Stimulated activated CD4-positive, alpha-beta T cell treated with anti-CD3 and anti-CD28 coated beads, TNF-alpha, amount 100 ng/mL, for 24 hours (primary cell): ENCODE measurements around the gene EI24.
A peak's percentile ranks its signal among the peaks of the same experiment; 100 is the strongest.

ENCODE experiments used
- DNase-seq, 3 experiments: peaks; one replicate each; pipeline ENCODE4 v3.0.0-alpha.2; 2020; ENCODE audit warnings: low read depth in 3 of 3

Gene EI24

DNA sequence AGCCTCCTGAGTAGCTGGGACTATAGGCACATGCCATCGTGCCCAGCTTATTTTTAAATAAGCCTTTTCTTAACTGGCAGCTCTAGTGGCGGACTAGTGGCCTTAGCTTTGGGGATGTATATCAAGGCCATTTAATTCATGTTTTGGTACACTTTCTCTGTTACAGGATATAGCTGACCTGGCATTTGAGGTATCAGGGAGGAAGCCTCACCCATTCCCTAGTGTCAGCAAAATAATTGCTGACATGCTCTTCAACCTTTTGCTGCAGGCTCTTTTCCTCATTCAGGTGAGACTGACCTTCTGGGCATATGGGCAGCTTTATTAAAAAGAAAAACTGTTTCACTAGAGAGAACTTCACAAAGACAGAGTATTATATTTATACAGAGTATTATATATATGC, 9.5 kb downstream of the EI24 start:
- DNase-seq = no peak

DNA sequence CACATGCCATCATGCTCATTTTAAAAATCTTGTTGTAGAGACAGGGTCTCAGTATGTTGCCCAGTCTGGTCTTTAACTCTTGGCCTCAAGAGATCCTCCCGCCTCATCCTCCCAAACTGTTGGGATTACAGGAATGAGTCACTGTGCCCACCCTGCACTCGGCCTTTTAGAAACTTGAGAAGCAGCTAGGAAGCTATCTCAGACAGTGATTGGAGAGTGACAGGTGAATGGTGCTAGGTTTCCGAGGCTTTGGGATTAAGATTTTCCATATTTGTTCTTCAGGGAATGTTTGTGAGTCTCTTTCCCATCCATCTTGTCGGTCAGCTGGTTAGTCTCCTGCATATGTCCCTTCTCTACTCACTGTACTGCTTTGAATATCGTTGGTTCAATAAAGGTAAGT, 10.5 kb downstream of the EI24 start:
- no peak for DNase-seq

DNA sequence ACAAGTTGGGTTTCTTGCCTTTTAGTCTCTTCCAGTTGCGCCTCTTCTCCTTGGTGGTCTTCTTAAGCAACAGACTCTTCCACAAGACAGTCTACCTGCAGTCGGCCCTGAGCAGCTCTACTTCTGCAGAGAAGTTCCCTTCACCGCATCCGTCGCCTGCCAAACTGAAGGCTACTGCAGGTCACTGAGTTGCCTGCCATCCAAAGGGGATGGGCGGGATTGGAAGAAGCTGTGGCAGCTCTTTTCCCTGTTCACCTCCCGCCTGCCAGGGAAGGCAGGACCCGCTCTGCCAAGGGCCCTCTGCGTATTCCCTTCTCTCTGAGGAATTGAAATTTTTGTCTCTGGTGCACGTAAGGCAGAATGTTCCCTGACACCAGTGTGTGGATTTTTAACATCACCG, 14.2 kb downstream of the EI24 start:
- DNase-seq = no peak

DNA sequence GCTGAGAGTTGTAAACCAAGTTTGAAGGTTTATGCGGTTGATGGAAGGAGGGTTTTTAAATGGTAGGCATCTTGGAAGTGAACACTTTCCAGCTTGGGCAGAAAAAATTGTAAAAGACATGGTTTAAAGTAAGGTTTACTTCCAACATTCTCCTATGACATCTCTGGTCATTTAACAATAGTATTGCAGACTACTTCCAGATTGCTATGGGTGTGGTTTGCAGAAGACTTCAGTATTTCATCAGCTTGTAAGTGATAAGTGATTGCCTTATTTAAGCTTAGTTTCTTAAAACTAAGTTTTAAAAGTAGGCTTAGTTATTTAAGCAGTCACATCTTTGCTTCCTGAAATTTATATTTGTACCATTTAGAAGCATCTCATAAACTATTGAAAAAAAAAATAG, 16.2 kb downstream of the EI24 start:
- DNase-seq = no peak

DNA sequence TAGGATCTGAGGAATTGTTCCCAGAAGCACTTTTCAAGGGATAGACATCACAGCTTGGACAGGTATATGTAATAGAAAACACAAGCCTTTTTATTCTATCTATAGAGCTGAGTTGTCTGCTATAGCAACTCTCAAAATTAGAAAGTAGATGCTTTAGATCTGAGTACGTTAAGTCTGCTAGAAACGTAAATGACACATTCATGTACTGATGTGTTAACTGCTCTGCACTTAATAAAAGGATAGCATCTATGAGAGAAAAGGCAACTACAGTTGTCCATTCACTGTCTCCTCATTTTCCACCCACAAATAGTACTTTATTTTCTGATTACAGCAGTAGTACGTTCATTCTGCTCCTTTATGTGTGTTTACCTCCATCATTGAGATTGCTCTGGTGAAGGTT, 17.3 kb downstream of the EI24 start:
- DNase-seq = no peak

DNA sequence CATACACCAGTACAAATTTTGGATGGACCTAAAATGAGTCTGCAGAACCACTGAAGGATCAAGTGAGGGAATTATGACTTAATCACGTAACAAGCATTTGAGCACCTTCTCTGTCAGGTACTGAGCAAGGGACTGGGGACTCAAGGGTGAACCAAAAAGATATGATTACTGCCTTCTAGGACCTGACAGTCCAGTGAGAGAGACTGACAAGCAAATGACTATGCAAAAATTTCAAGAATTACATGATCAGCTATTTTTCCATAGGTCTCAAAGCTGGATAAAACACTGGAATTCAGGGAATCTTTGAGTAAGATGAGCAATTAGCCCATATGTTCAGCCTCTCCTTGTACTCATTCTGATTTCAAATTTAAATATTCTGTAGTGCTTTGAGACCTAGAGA, 18.2 kb downstream of the EI24 start:
- no peak for DNase-seq

DNA sequence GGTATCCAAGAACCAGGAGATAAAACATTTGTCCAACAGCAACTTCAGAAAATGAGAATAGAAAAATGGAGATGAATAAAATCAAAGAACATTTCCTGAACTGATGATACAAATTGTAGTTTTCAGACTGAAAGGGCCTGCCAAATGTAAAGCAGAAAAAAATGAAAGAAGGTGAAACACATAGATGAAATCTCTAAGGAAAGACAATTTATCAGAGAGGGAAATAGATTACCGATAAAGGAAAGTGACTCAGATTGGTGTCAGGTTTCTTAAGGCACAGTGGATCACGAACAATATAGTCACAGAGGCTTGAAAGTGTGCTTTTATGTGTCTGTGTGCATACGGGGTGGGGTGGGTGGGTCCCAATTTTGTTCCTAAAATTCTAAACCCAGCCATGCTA, 19.2 kb downstream of the EI24 start:
- DNase-seq = no peak

DNA sequence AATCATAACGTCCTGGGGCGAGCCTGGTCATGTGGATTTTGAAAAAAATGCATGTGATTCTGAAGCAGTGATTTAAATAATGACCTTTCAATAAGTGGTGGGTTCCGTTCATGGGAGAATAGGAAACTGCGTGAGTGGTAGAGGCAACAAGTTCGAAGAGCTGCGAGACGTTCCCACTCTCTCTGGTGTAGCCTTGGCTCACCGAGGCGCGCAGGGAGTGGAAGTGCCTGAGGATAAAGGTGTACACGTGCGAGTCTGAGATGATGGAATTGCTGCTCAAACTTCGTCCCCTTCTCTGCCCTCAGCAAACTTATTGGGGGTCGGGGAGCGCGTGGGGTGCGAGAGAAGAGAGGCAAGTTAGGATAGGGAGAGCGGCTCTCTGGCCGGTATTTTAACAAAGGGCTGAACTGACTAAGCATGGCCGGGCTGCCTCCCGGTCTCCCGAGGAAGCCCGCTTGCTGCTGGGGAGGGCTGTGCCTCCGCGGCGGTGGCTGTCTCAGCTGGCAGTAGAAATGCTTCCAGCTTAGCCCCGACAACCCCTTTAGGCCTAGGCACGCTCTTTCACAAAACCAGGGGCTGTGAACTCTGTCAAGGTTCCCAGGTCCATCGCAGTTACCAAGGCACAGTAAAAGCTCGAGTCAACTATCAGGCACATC, 22.5 kb downstream of the EI24 start:
- no peak for DNase-seq

DNA sequence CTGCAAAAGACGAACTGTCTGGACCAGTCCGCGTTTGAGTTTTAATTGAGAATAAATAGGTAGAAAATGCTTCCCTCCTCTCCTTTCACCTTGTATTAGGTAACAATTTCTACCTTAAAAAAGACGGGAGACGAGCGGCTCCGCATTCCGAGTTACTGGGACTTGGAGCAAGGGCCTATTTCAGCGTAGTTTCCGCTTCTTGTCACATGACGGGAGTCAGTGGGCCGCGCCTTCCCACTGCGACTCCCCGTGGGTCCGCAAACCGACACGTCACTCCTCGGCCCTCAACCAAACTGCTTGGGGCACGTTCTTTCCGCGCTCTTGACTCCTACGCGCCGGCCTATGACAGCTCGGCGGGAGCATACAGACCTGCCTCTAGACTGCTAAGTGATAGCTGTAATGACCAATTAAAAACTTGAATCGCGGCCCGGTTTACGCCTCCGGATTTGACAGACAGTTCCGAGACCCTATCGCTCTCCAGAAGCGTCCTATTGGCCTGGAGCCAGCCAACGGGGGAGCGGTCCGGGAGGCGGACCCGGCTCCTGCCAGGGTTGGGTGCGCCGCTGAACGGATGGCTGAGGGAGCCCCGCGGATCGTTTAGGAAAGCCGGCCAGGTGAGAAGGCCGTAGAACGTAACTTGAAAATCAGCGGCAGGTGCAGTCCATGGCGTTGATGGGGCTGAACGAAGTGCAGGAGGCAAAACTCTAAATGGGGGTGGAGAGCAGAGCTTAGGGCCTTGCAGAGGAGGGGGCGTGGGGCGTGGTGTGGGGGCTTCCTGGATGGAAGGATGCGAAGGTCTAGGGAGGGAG, 23.2 kb downstream of the EI24 start, which contains the start of gene STT3A:
TSS of gene STT3A (plus strand) at position 548 of the 809 bp plus-strand sequence. CDS start 3,064 bp downstream, outside the sequence.
- peak; percentile 93 to 98 (median 97) for DNase-seq

DNA sequence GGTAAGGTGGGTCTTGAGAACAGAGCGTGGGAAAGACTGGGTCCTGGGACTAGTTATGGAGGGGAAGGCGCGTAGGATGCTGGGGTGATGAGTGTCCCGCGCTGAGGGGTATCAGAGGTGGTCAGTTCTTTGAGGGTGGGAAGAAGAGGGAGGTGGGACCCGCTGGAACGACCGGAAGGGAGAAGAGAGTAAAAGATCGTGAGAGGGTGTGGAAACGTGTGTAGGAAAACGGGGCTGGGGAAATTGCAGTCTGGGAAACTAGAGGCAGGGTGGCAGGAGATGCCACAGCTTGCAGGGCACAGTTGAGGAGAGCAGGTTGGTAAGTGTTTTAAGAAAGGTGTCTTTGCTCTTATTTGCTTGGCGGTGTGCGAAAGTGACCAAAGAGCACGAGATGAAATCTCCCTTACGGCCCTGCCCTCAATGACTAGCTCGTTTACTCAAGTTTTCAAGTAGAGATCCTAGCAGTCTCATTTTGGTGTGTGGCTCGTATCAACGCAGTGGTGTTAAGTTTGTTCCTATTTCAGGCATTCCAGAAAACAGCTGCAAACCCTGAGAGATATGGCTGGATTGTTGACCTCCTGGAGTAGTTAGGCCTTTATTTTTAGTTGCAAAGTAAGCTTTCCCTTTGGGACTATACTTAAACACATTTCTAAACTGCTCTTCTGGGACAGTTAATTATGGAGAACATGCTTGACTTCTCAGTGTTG, 24.0 kb downstream of the EI24 start:
- DNase-seq = no peak

DNA sequence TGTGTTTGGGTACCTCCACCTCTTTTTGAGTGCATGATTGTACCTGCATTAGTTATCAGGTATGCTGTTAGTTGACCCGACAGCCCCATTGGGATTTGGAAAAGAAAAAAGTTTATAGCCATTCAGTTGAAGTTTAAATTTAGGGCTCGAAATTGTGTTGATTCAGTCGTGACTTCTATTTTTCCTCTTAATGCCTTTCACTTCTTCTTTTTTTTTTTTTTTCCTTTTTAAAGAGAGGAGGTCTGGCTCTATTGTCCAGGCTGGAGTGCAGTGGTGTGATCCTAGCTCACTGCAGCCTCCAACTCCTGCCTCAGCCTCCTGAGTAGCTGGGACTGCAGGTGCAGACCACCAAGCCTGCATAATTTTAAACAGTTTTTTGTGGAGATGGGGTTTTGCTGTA, 25.7 kb downstream of the EI24 start:
- no peak for DNase-seq

DNA sequence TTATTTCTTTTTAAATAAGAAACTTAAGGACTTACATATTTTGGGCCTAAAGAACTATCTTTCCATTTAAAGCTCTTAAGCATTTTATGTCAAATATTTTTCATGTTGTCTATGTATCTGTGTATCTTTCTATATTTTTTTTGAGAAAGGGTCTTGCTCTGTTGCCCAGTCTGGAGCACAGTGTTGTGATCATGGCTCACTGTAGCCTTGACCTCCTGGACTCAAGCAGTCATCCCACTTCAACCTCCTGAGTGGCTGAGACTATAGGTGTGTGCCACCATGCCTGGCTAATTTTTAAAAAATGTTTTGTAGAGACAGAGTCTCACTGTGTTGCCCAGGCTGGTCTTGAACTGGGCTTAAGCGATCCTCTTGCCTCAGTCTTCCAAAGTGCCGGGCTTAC, 31.4 kb downstream of the EI24 start:
- no peak for DNase-seq

DNA sequence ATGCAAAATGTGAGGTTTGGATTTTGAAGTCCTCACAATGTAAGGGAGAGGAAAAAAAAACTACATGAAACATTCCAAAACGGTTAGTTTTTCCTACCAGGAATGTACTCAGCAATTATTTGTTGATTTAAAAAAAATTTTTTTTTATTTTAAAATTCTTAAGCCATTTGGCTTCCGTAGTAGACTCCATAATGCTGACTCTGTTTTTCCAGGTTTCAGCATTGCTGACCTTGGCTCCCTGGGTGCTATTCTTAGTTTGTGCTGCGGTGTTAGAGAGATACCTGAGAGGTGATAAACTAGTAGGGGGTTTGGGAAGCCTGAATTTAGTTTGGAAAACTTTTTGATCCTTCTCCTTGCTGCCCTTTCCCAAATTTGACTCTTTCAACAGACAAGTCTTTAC, 33.9 kb downstream of the EI24 start:
- DNase-seq = no peak

DNA sequence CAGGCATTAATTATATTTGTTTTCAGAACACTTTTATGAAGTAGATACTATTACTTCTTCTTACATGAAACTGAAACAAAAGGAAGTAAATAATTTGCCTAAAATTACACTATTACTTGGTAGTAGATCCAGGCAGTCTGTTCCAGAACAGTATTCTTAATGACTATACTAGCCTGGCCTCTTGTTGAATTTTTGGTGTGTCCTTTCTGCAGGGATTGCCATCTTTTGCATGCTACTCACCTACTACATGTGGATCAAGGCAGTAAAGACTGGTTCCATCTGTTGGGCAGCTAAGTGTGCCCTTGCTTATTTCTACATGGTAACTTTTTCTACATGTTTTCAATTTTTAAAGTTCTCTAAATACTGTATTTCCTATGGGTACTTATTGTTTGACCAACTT, 36.1 kb downstream of the EI24 start:
- no peak for DNase-seq

DNA sequence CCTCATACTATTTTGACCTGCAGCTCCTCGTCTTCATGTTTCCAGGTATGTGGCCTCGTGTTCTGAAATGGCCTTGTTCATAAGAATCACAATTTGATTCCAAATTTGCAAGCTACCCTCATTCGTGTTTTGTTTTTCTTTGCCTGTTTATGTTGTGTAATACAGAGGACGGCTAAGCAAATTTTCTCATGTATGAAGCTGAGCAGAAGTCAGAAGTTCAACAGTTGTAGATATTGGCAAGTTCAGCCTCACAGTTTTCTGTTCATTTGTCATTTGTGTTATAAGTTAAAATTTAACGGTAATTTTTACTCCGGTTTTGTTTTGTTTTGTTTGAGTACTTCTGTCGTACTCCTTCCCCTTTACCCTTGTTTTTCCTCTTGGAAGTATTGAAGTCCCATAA, 40.3 kb downstream of the EI24 start:
- no peak for DNase-seq

DNA sequence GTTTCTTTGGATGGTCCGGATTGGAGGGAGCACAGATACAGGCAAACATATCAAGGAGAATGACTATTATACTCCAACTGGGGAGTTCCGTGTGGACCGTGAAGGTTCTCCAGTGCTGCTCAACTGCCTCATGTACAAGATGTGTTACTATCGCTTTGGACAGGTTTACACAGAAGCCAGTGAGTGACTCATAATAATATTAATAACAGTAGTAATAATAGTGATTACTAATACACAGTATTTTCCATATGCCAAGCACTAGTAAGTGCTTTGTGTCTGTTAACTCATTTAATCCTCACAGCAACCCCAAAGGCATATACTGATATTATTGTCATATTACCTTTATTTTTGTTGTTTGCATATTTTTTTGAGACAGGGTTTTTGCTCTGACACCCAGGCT, 49.1 kb downstream of the EI24 start:
- DNase-seq = no peak

DNA sequence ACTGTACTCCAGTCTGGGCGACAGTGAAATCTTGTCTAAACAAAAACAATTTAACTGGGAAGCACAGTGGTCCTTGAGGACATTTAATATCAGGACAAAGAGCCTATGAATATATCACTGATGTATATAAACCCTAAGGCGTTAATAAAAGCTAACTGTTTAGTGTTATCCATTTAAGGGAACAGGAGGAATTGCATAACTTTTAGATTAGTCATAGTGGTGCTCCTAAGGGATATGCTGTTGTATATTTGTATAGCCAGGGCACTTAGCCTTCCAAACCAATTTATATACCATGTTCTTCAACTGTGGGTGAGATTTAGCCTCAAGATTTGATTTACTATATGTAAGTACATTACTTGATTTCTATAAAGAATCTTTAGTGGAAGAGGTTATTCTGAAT, 52.7 kb downstream of the EI24 start:
- no peak for DNase-seq

DNA sequence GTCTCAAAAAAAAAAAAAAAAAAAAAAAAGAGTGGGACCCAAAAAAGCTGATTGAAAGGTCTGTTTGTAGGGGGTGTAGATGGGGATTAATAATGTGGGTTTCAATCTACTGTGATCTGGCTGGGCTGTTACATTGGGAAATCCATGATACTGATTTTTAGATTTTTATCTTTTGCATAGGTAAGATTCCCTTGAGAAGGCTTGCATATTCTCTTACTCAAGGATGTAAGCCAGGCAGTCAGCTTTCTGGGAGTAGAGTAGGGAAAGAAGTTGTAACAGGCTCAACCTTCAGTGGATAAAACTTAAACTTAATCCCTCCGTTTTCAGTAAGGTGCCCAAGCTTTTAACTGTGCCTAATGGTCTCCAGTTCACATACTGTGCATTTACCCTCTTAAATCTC, 53.8 kb downstream of the EI24 start:
- DNase-seq = no peak

DNA sequence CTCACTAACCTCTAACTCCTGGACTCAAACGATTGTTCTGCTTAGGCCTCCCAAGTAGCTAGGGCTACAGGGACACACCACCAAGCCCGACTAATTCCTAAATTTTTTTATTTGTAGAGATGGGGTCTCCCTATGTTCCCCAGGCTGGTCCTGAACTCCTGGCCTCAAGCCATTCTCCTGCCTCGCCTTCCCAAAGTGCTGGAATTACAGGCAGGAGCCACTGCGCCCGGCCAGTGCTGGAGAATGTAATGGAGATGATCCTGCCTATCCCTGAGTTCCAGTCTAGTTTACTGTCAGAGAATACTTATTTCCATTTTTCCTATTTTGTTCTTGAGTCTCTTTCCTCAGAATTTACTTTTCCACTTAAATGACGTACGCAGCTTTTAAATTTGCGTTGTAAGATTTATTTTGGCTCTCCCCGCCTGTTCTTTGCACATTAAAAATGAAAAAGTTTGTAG, 55.5 kb downstream of the EI24 start, which contains the start of gene CHEK1:
TSS of gene CHEK1 (plus strand) at position 408 of the 458 bp plus-strand sequence. CDS start 1,606 bp downstream, outside the sequence.
- DNase-seq = no peak

DNA sequence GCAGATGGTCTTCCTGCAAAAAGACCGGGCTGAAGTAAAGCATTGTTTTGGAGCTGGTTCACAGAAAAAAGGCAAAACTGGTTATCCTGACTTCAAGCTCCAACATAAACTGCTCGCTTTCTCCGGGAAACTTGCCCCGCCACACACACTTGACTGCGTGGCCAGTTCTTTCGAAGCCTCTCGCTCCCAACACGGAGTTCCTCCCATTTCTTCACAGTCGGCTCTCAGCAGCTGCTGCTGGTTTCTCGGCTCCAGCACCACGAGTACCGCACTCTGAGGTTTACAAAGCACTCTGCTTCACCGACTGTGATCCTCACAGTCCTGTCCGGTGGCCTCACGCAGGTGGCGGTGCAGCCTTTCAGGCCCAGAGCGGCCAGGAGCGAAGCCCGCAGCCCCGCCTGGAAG, 56.0 kb downstream of the EI24 start:
- no peak for DNase-seq

DNA sequence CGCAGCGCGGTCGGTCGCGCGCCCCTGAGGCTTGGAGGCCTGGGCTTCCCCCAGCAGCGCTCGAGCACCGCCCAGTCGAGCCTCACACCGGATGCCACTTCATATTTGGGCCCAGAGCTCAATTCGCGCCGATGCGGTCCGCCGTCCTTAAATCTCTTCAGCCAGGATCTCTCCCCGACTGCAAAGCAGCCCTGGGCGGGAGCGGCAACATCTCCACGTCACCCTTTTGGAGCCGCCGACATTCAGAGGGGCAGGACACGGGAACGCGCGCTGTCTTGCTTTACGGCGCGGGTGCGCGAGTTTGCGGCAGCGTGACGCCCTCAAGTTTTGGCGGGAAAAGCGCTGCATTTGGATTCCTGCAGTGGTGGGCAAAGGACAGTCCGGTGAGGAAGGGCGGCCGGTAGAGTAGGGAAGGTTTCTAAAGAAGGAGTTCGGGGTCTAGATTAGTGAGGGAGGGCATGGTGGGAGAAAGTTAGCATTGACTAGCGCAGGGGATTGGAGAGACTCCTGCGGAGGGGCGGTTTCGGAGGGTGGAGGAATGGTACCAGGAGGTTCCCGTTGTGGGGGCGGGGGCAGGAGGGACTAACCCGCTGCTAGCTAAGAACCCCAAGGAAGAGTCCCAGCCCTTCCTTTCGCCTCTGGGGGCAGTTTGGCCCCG, 56.5 kb downstream of the EI24 start:
- peak; percentile 80 to 88 (median 83) for DNase-seq
